SKM-1 treated with dmso at 0.1 percent for 144 hours (cell line): ENCODE results near the gene SEPTIN12.

Source experiments
- DNase-seq: peaks from one replicate; lab custom pipeline; 2025; ENCODE audit not compliant: unreplicated experiment; lab: John Stamatoyannopoulos, UW

SEPTIN12 gene, protein sequence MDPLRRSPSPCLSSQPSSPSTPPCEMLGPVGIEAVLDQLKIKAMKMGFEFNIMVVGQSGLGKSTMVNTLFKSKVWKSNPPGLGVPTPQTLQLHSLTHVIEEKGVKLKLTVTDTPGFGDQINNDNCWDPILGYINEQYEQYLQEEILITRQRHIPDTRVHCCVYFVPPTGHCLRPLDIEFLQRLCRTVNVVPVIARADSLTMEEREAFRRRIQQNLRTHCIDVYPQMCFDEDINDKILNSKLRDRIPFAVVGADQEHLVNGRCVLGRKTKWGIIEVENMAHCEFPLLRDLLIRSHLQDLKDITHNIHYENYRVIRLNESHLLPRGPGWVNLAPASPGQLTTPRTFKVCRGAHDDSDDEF

DNA sequence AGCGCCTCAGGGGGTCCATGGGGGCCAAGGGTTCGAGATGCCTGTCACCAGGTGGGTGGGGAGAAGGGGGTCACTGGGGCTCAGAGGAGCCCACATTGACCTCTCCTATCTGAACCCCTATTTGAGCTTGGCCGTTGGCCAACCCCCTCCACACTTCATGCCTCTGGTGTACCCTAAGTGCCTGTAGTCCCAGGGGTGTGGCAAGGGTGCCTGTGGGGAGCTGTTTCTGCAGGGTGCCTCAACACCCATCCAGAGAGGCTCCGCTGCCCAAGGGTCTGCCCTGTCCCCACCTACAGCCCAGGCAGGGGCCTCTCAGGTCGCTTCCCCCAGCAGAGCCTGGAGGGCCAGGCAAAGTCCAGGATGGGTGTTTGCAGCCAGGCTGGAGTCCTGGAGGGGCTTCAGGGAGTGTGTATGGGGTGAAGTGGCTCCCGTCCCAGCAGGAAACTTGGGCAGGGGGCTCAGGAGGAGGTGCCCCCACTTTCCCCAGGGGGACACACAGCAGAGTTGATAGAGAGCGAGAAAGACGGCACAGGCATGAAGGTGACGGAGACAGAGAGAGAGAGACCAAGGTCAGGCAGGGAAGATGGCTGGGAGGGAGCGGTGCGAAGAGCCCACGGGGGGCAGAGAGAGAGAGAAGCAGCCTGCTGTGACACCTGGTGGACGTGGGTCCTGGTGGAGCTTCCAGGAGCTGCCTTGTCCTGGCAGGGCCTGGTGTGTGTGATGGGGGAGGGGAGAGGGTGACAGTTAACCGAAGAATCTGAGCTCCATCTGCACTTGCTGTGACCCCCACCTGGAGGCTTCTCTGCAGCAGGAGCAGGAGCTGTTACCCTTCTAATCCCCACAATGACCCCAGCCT is at the start of gene SEPTIN12:
Gene SEPTIN12 (minus strand): TSS at position 719 of the 856 bp plus-strand sequence. CDS start 700 bp downstream, at position 19.
- DNase-seq: no peak

DNA sequence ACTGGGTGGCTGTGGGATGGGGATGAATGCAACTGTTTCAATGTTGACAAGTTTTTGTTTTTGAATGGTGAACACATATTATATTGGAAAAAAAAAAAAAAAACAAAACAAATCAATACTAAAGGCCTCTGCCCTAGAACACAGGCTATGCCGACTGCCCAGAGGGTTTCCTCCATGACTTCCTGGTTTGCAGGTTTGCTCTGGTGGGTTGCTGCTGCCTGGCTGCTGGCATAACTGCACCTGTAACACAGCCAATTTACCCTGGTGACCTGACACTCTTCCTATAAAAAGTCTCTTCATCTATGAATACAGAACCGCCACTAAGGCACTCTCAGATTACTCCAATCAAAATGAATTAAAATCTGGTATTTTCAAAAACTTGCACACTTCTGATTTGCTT is 48.6 kb upstream of the SEPTIN12 start:
- DNase-seq: no peak

DNA sequence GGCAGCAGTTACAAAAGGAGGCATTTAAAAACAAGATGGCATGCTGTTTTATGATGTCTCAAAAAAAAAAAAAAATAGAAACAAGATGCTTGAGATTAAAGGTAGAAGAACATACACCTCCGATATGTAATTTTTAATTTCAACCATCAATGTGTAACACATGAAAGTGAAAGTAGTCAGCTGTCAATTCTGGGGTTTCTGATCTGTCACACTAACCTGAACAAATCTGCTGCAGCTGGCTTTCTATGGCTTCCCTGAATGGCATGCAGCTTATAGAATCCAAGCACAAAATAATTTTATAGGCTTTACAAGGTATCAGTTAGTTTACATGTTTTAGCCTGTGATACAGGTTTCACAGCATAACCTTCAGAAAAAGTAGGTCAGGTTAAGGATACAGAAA is 45.4 kb upstream of the SEPTIN12 start:
- DNase-seq: no peak

DNA sequence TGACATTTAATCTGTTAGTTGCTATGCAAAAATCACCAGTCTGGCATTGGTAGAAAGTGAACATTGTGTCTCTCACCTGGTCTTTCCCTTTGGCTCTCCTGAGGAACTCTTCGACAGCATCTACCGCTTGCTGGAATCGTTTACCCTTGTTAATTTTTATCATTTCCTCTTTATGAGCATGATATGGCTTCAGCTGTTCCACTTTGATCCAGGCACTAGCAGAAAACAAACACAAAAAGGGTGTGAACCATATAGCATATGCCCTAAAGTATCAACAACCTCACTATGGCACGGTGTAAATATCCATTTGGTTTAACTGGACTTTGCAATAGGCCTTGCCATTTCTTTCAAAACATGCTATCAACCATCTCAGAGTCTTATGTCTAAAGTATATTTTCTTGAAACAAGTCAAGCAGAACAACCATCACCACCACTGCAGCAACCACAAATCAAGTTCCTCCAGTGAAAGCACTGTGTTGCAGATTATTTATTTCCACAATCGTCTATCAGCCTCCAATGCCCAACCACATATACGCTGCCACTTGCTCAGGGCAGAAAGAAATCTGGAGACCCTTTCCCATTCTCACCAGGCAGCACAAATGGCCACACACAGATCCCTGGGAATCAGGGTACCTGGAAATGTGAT is 44.7 kb upstream of the SEPTIN12 start:
- DNase-seq: no peak

DNA sequence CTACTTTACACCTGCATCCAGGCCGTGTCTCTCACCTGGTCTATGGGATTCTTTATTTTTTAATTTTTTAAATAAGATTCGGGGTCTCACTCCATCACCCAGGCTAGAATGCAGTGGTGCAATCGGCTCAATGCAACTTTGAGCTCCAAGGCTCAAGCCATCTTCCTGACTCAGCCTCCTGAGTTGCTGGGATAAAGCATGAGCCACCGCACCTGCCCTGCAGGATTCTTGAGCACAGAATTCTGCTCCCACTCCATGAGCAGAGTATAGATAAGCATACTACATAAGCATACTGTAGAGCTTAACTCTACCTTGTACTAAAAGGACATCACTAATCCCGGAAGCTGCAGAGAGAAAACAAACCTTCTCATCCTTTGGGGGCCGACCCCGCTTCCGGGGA is 43.5 kb upstream of the SEPTIN12 start:
- DNase-seq: no peak

DNA sequence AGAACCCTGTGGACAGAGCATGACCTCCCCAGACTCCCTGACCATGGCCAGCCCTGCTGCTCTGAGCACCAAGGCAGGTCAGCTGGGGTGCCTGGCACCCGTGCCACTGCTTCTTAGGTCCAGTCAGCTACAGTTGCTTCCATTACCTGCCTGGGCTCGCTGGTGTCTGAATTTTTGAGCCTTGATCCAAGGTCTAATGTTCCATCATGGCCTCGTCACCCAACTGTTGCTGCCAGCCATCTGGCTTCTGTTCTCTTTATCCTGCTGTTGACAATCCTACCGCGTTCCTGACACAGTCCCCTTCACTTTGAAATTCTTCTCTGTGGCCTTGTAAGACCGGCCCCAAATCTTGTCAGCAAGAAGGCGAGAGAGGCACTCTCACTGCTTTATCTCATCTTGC is 42.3 kb upstream of the SEPTIN12 start:
- DNase-seq: no peak

DNA sequence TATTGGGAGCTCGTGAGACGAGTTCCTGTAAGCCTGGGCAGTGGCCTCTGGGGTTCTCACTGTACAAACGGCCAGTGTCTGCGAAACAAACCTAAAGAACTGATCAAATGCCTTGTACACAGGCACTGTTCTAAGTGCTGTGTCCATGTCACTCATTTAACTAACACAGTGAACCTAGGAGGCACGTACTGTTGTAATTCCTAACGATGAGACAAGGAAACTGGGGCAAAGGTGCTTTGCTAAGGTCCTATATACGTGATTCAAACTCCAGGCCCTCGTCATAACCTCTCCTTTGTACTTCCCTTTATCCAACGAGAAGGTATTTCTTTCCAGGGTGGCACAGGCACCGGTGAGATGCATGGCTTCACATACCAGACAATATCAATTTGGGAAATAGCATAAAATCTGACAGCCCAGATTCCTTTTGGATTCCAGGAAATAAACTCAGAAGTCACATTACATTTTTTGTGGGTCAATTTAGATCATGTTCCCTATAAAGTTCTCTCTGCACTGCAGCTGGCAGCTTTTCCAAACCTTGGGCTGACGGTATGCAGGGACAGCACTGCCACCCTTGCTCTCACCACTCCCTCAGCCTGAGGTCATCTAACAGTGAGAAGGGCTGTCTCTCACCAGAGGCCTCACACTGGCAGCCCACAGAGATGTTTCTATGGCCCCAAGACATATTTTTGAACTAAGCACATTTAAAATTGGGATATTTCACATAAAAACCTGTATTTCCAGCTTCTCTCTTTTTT is 40.6 kb upstream of the SEPTIN12 start:
- no peak for DNase-seq

DNA sequence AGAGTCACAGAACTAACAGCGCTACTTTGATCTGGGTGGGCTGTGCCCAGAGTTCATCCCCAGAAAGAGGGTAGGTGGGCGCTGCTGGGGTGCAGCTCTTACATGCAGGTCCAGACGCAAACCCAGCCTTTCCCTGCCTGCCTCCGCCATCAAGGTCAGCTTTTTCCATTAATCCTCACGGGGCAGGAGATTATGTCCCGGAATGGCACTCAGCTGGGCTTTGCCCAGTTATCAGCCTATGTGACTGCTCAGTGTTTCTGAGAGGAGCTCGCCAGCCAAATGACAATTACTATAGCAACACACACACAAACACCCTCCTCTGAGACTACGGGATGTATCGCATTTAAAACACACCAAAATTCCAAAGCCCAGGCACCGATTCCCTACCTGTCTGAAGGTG is 38.8 kb upstream of the SEPTIN12 start:
- DNase-seq: no peak

DNA sequence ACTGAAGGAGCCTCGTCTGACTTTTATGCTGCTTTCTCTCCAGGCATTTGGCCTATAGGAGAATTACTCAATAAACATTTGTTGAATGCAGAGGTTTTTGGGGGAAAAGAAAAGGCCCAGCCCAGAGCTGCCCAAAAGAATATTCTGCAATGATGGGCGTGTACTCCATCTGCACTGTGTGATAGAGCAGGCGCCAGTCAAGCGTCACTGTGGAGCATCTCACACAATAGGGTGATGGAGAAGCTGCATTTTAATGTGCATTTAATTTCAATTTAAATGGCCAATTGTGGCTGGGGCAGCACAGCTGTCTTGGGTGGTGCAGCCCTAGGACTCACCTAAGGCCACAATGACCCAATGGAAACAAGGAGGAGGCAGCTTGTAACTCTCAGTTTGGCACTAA is 38.4 kb upstream of the SEPTIN12 start:
- no peak for DNase-seq

DNA sequence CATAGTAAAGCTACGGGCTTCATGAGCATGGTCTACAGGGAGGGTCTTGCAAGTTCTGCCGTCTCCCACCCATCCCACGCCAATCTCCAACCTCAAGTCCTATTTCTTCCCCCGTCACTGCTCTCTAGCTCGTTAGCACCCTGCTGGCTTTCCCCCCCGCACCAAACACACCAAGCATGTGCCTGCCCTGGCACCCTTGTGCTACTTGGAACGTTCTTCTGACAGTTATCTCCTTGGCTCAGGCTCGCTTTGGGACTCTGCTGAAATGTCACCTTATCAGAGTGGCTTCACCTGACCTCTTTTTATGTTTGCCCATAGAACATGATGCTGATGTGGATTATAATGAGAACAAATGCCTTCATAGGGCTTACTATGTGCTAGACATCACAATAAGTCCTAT is 37.1 kb upstream of the SEPTIN12 start:
- DNase-seq: no peak

DNA sequence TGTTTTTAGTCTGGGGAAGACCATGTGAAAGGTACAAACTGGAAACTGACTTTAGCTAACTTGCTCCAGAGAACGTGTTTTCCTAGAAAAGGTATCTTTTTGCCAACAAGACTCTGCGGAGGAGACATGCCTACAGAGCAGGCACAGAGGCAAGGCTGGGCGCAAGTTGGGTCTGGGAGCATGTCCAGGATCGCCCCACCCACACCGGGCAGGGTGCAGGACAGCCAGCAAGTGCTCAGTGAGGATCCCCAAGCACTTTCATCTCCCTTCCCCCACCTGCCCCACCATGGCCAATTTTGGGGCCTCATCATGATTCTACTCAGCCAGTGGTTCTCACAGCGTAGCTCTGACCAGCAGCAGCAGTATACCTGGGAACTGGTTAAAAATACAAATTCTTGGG is 32.5 kb upstream of the SEPTIN12 start:
- DNase-seq: no peak

DNA sequence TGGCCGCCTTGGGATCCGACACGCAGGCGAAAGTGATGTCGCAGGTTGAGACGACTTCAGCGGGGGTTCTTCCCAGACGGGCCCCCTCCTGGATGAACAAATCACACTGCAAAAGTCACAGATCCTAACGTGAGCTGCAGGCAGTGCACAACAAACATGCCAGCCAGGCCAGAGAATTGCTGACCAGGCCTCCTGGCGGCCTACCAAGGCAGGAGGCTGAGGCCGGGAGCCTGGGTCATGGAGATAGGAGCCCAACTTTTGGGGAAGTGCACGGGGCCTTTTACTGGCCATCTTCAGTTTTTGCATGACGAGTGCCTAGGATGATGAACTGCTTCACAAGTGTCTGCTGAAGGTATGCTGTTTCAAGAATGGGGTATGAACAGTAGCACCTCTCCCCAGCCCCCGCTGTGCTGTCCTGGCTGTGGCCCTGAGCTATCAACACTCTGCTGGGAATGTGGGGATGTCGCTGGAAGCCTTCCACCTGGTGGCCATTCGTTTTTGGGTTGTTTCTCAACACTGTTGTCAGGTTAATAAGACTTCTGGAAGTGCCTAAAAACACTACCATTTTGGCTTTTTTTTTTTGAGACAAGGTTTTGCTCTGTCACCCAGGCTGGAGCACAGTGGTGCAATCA is 26.5 kb upstream of the SEPTIN12 start:
- no peak for DNase-seq

DNA sequence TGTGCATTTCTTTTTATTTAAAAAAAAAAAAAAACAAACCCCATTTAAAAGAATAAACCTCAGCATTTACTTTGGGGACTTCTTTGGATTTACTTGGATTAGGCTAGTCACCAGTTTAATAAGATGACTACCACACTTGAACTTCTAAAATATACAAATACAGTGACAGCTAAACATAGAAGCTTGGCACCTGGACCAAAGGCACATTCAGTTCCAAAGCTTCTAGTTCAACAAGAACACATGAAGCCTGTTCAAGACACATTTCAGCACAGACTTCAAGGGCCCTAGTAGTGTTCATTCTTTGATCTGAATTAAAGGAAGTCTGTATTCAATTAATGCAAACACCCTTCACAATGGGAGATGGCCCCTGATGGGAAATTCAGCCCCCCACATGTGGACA is 25.9 kb upstream of the SEPTIN12 start:
- DNase-seq: no peak

DNA sequence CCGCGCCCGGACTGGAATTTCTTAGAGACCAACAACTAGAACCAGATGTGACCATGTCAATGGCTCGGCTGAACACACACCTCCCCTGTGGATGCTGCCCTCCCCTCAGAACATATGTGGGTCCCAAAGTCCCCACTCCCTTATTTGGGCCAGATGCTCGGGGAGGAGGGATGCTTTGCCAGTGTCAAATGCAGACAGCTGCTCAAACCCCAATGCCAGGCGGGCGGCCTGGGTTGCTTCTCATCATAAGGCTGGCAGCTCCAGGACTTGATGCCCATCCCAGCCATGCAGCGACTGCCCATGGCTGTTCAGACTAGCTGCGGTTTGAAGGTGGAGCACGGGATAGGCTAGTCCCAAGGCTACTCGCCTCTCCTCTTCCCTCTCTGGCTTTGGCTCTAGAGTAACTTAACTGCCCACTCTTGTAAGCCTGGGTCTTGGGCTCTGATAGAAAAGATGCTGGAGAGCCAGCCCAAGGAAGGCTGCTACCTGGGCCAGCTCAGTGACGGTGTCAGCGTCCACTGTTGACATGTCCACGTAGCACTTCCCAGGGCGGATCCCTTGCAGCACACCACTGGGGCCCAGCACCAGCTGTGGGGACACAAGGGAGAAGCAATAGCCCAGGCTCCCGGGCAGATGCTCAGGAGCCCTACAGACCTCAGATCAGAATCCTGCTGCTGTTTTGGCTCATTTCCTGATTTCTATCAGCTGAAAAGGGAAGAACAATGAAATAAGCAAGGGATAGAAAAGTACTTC is 25.3 kb upstream of the SEPTIN12 start:
- no peak for DNase-seq

DNA sequence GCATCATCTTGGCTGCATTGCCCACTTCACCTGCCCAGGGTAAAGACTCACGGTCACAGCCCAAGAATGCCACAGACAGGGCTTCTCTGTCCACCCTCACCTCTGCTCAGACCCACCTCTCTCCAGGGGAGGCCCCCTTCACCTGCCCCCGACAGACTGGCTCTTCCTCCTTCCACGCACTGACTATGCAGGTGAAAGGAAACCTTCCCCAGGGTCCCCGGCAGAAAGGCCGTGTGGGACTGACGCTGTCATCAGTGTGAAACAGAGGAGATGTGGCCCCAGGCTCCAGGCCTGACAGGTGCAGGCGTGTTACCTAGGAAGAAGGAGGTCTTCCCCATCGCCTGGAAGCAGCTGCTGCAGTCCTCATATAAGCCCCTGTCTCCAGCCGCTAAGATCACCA is 23.6 kb upstream of the SEPTIN12 start:
- no peak for DNase-seq

DNA sequence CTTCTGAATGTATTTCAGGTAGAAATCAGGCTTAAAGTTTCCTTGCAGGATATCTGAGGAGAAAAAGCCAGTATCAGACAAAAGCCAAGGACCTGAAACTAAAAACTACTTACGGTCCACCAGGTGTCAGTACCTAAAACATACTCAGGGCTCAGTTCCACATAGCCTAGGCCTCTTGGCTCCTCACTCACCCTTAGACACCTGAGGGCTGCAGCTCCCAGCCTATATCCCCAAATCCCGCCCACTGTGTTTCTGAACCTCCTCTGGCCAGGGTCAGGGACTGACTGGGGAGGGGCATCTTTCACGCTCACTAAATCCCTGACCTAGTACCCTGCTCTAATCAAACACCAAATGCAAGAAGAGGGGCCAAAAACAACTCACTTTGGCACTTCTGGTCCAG is 23.1 kb upstream of the SEPTIN12 start:
- no peak for DNase-seq

DNA sequence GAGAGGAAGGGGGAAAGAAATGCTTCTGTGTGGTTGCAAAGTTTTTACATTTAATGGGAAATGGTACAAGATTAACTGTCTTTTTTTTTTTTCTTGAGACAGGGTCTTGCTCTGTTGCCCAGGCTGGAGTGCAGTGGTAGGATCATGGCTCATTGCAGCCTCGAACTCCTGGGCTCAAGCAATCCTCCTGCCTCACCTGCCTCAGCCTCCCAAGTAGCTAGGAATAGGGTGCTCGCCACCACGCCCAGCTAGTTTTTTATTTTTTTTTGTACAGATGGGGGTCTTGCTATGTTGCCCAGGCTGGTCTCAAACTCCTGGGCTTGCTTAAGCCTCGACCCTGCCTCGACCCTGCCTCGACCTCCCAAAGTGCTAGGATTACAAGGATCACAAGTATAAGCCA is 18.1 kb upstream of the SEPTIN12 start:
- no peak for DNase-seq

DNA sequence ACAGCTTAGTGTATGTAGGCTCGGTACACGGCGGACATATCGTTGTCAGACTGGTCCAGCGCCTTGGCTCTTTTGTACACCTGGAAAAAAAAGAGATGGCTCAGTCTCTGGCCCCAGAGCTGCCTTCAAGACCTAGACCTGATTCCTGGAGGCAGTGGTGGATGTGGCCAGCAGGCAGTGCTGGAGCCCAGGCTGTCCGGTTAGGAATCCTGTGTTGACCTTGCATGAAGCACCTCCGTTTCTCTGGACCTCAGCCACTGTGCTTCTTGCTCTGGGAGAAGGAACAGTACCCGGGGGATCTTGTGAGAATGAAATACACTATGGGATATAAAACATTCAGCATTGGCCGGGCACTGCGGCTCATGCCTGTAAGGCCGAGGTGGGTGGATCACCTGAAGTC is 17.1 kb upstream of the SEPTIN12 start:
- no peak for DNase-seq

DNA sequence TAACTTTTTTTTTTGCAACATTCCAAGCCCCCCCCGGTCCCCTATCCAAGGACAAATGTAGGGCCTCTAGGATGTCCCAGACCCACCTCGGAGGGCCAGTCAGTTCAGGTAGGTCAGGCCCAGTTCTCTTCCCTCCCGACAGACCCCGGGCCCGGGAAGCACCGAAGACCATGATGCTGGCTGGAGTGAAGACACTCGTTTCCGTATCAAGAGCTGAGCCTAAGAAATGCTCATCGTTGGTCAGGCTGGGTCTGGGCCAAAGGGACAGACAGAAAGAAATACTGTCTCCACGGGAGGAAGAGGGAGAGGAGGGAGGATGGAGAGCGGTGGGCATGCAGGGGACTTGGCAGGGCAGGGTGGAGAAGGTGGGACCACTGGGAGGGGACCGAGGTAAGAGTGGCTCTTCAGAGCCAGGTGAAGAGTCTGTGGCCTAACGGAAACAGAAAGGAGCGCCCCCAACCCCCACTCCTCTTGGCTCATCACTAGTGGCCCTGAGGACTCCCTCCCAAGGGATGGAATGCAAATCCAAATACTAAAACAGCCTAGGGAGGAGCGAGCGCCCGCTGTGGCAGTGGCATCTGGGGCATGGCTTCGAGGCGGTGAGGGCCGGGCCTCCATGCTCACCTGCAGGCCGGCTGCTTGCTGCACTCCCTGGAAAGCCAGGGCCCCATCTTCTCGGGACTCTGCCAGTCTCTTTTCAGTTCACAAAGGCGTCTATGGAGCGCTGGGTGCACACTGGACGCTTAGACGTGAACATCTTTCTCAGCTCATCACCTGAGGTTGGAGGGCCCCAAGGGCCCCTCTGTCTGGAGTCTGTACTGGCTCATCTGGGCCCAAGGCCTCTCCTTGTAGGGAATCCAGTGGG is 16.0 kb upstream of the SEPTIN12 start:
- no peak for DNase-seq
